Endodermal cell (in vitro differentiated cells): Measurements from ENCODE around the gene LCN12. TPM values are rescaled to one million over a fixed set of nuclear protein-coding genes. Genes with fewer than 3 reads are reported as not detected.

Source experiments
- DNase-seq: peaks from one replicate; pipeline ENCODE4 v3.0.0-alpha.2; 2017
- H3K27ac ChIP-seq: 2 replicates; pipeline ENCODE4 v1.5.1; 2013; ENCODE audit warnings: mild to moderate bottlenecking, low read depth, low read length, moderate library complexity
- H3K27me3 ChIP-seq: 2 replicates; pipeline ENCODE4 v1.6.1; 2013; ENCODE audit warnings: mild to moderate bottlenecking, low read length, moderate library complexity; ENCODE audit not compliant: insufficient read depth, control insufficient read depth, poor library complexity, severe bottlenecking
- H3K36me3 ChIP-seq: 2 replicates; pipeline ENCODE4 v1.7.0; 2013; ENCODE audit warnings: mild to moderate bottlenecking, low read length, moderate library complexity; ENCODE audit not compliant: control insufficient read depth, insufficient read depth
- H3K4me1 ChIP-seq: one replicate; pipeline ENCODE4 v1.7.0; 2013; ENCODE audit warnings: low read length; ENCODE audit not compliant: control insufficient read depth, insufficient read depth
- H3K4me3 ChIP-seq: 2 replicates; pipeline ENCODE4 v1.5.1; 2013; ENCODE audit warnings: mild to moderate bottlenecking, low read length, moderate library complexity
- H3K9ac ChIP-seq: 2 replicates; pipeline ENCODE4 v1.6.1; 2013; ENCODE audit warnings: mild to moderate bottlenecking, low read length, moderate library complexity; ENCODE audit not compliant: poor library complexity, severe bottlenecking; ENCODE audit errors: extremely low read depth
- H3K9me3 ChIP-seq: 2 replicates; pipeline ENCODE4 v1.6.1; 2013; ENCODE audit warnings: mild to moderate bottlenecking, low read length, moderate library complexity; ENCODE audit not compliant: control insufficient read depth
- H3K27ac Mint-ChIP-seq: 2 replicates; pipeline ENCODE4 v1.8.0; 2020; ENCODE audit warnings: mixed read lengths
- H3K27me3 Mint-ChIP-seq: 2 replicates; pipeline ENCODE4 v1.8.0; 2021; ENCODE audit warnings: mild to moderate bottlenecking, mixed read lengths; ENCODE audit not compliant: insufficient read depth
- H3K36me3 Mint-ChIP-seq: 2 replicates; pipeline ENCODE4 v1.8.0; 2020; ENCODE audit warnings: low read depth, mixed read lengths
- H3K4me1 Mint-ChIP-seq: 2 replicates; pipeline ENCODE4 v1.8.0; 2020; ENCODE audit warnings: mixed read lengths
- H3K4me3 Mint-ChIP-seq: 2 replicates; pipeline ENCODE4 v1.8.0; 2020; ENCODE audit warnings: mild to moderate bottlenecking, moderate library complexity, mixed read lengths
- H3K9me3 Mint-ChIP-seq: 2 replicates; pipeline ENCODE4 v1.8.0; 2020; ENCODE audit warnings: mild to moderate bottlenecking, mixed read lengths
- WGBS, 2 experiments: methylation state at CpG; one replicate each; pipeline versions ENCODE4 v1.1.5 to v1.1.7; 2013; ENCODE audit warnings: missing lambda C conversion rate in 2 of 2, mixed read lengths in 1 of 2; ENCODE audit not compliant: insufficient coverage in 1 of 2, insufficient read length in 1 of 2; 5-methylcytosine and 5-hydroxymethylcytosine counted together
- total RNA-seq, 2 donors: library from RNA; stranded (reverse); fragmentation: NEBNext Ultra II Directional in 1 of 2; extraction: Animal tissue kit (Norgen Biotek cat#: 25700) in 1 of 2; gene quantifications; 2 replicates in 1 of 2; 3 replicates in 1 of 2; pipeline ENCODE4 v1.2.1, GENCODE V29; 2021
- TF ChIP-seq, protein P1 (sequence below): fragments of 200-600 bp; sonication (generic); conservative IDR thresholded peaks from 2 replicates; pipeline ENCODE4 v1.5.0; 2021; ENCODE audit warnings: antibody characterized with exemption, mild to moderate bottlenecking

LCN12 gene
- total RNA-seq, 2 donors from 2014 or later: 2.1 to 4.4 TPM

DNA sequence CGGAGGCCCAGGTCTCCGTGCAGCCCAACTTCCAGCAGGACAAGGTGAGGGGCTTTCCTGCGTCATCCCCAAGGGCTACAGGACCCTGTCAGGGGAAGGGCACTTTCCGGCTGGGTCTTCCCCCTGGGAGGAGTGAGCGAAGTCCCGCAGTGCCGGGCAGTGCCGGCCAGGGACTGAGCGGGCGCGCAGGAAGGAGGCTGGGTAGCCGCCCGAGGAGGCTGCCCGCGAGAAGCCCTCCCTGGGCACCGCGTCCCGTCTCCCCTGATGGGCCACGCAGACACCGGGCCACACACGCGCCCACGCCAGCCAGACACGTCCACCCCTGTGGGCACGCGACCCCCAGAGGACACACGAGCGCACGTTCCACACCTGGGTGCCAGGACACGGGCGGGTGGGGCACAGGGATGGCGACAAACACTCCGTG is 25.6 kb downstream of the LCN12 start:
- no peaks in the 10 kb centered on the region for H3K9me3 Mint-ChIP-seq
- no peak for DNase-seq
- peak overlapping the region; percentile 52 for H3K4me3 Mint-ChIP-seq
- WGBS, 2 experiments: 15 to 20% methylated on average over 15 to 33 of the region's 33 CpGs
- H3K9me3 ChIP-seq: no peaks in the 10 kb centered on the region
- peaks cover 3% of the 10 kb centered on the region for H3K4me1 ChIP-seq
- H3K4me1 Mint-ChIP-seq: peaks cover 11% of the 10 kb centered on the region
- peaks cover 6% of the 10 kb centered on the region for H3K27me3 ChIP-seq
- peak overlapping the region; percentile 6 for H3K9ac ChIP-seq
- H3K36me3 Mint-ChIP-seq: no peaks in the 10 kb centered on the region
- H3K4me3 ChIP-seq: peak overlapping the region; percentile 69
- H3K36me3 ChIP-seq: no peaks in the 10 kb centered on the region
- peaks cover 2% of the 10 kb centered on the region for H3K27me3 Mint-ChIP-seq
- H3K27ac Mint-ChIP-seq: no peak overlapping the region
- H3K27ac ChIP-seq: no peak overlapping the region
- TF ChIP-seq, protein P1, sequence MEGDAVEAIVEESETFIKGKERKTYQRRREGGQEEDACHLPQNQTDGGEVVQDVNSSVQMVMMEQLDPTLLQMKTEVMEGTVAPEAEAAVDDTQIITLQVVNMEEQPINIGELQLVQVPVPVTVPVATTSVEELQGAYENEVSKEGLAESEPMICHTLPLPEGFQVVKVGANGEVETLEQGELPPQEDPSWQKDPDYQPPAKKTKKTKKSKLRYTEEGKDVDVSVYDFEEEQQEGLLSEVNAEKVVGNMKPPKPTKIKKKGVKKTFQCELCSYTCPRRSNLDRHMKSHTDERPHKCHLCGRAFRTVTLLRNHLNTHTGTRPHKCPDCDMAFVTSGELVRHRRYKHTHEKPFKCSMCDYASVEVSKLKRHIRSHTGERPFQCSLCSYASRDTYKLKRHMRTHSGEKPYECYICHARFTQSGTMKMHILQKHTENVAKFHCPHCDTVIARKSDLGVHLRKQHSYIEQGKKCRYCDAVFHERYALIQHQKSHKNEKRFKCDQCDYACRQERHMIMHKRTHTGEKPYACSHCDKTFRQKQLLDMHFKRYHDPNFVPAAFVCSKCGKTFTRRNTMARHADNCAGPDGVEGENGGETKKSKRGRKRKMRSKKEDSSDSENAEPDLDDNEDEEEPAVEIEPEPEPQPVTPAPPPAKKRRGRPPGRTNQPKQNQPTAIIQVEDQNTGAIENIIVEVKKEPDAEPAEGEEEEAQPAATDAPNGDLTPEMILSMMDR: no peak

DNA sequence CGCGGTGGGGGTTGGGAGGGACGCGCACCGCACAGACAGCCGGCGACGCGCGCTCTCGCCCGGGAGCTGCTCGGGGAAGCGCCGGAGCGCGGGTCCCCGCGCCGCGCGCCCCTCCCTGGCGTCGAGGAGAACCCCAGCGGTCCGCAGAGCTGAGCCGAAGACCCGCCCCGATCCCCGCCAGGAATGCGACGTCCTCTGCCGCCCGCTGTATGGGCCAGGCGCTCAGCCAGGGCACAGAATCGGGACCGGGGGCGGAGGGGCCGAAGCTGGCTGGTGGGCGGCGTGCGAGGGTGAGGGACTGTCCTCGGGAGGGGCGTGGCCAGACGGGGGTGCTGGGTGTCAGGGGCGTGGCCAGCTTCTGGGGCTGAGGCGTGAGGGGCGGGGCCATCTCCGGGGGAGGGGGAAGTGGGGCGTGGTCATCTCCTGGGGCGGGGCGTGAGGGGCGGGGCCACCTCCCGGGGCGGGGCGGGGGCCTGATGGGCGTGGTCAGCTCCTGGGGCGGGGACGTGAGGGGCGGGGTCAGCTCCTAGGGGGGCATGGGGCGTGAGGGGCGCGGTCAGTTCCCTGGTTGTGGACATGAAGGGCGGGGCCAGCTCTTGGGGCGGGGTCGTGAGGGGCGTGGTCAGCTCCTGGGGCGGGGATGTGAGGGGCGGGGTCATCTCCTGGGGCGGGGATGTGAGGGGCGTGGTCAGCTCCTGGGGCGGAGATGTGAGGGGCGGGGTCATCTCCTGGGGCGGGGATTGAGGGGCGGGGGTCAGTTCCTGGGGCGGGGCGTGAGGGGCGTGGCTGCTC is 26.2 kb downstream of the LCN12 start:
- Histone ChIP-seq H3K27ac (no peak overlapping the region), H3K9ac (peak overlapping the region; percentile 6), H3K9me3 (no peaks in the 10 kb centered on the region), H3K36me3 (no peaks in the 10 kb centered on the region), H3K27me3 (peaks cover 6% of the 10 kb centered on the region), H3K4me1 (peaks cover 3% of the 10 kb centered on the region), H3K4me3 (peak overlapping the region; percentile 69)
- Mint-ChIP-seq H3K9me3 (no peaks in the 10 kb centered on the region), H3K27ac (no peak overlapping the region), H3K36me3 (no peaks in the 10 kb centered on the region), H3K4me3 (peak overlapping the region; percentile 52), H3K4me1 (peaks cover 11% of the 10 kb centered on the region), H3K27me3 (peaks cover 2% of the 10 kb centered on the region)
- TF ChIP-seq, protein P1: peak; percentile 14
- WGBS, 2 experiments: 0 to 1% methylated on average over 29 to 71 of the region's 78 CpGs
- DNase-seq: peak; percentile 98

DNA sequence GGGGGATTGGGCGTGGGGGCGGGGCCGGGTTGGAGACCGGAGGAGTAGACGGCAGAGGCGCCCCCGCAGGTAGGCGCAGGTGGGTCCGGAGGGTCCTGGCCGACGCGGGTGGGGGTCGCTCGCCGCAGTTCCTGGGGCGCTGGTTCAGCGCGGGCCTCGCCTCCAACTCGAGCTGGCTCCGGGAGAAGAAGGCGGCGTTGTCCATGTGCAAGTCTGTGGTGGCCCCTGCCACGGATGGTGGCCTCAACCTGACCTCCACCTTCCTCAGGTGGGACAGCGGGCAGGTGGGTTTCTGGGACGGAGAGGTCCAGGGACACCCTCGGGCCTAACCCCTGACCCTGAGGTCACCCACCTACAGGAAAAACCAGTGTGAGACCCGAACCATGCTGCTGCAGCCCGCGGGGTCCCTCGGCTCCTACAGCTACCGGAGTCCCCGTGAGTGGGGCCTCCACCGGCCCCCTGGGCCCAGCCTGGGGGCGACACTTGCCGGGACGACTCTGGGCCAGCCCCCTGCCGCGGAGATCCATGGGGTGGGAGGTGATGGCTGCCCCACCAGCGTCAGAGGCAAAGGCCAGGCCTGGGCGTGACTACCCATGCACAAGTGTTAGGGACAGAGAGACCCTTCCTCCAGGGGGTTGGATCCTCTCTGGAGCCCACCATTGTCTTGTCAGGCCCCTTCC is 26.9 kb downstream of the LCN12 start:
- Mint-ChIP-seq H3K27me3 (peaks cover 2% of the 10 kb centered on the region), H3K4me3 (peak overlapping the region; percentile 27), H3K4me1 (peaks cover 11% of the 10 kb centered on the region), H3K36me3 (no peaks in the 10 kb centered on the region), H3K9me3 (no peaks in the 10 kb centered on the region), H3K27ac (no peak overlapping the region)
- Histone ChIP-seq H3K4me3 (no peak overlapping the region), H3K36me3 (no peaks in the 10 kb centered on the region), H3K9me3 (no peaks in the 10 kb centered on the region), H3K27me3 (peaks cover 8% of the 10 kb centered on the region), H3K9ac (no peak overlapping the region), H3K4me1 (peaks cover 3% of the 10 kb centered on the region), H3K27ac (no peak overlapping the region)
- no peak for DNase-seq
- WGBS, 2 experiments: 66 to 74% methylated on average over 38 to 41 of the region's 41 CpGs
- TF ChIP-seq, protein P1: peak; percentile 22
